ENCODE measurements around the gene SLC7A1.

- TF ChIP-seq, protein P1, sequence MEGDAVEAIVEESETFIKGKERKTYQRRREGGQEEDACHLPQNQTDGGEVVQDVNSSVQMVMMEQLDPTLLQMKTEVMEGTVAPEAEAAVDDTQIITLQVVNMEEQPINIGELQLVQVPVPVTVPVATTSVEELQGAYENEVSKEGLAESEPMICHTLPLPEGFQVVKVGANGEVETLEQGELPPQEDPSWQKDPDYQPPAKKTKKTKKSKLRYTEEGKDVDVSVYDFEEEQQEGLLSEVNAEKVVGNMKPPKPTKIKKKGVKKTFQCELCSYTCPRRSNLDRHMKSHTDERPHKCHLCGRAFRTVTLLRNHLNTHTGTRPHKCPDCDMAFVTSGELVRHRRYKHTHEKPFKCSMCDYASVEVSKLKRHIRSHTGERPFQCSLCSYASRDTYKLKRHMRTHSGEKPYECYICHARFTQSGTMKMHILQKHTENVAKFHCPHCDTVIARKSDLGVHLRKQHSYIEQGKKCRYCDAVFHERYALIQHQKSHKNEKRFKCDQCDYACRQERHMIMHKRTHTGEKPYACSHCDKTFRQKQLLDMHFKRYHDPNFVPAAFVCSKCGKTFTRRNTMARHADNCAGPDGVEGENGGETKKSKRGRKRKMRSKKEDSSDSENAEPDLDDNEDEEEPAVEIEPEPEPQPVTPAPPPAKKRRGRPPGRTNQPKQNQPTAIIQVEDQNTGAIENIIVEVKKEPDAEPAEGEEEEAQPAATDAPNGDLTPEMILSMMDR (IDR thresholded peaks at IDR 0.05) = no peak
- no peak for TF ChIP-seq POLR2A (IDR thresholded peaks at IDR 0.05)
Measured at GRCh38 chr13:29482504-29482903, 113.0 kb downstream of the SLC7A1 start.
